Effector memory CD4-positive, alpha-beta T cell (primary cell): ENCODE results near the gene ATP12A.
A peak's percentile ranks its signal among the peaks of the same experiment; 100 is the strongest.

Experiments
- DNase-seq, 3 donors: peaks; one replicate each; pipeline ENCODE4 v3.0.0-alpha.2; 2020
- H3K27ac ChIP-seq: 2 replicates; pipeline ENCODE4 v1.7.0; 2013; ENCODE audit warnings: mild to moderate bottlenecking, low read length, moderate library complexity; ENCODE audit not compliant: insufficient read depth, poor library complexity, severe bottlenecking
- H3K27me3 ChIP-seq: replicated peaks from 2 replicates; pipeline ENCODE4 v1.7.0; 2013; ENCODE audit warnings: mild to moderate bottlenecking, low read length; ENCODE audit not compliant: insufficient read depth, control insufficient read depth, poor library complexity, severe bottlenecking
- H3K36me3 ChIP-seq: 2 replicates; pipeline ENCODE4 v1.7.0; 2013; ENCODE audit warnings: mild to moderate bottlenecking, low read length, moderate library complexity; ENCODE audit not compliant: control insufficient read depth, insufficient read depth
- H3K4me1 ChIP-seq: 2 replicates; pipeline ENCODE4 v1.7.0; 2013; ENCODE audit warnings: low read length, mild to moderate bottlenecking; ENCODE audit not compliant: control insufficient read depth, insufficient read depth, poor library complexity, severe bottlenecking
- H3K4me3 ChIP-seq: 2 replicates; pipeline ENCODE4 v1.7.0; 2013; ENCODE audit warnings: low read length, low read depth, mild to moderate bottlenecking; ENCODE audit not compliant: insufficient read depth, poor library complexity, severe bottlenecking
- H3K9me3 ChIP-seq: 2 replicates; pipeline ENCODE4 v1.7.0; 2013; ENCODE audit warnings: mild to moderate bottlenecking, low read length, moderate library complexity; ENCODE audit not compliant: control insufficient read depth
- total RNA-seq, 3 donors: gene quantifications; one replicate each; lab custom pipeline; 2026; lab: John Stamatoyannopoulos, UW

Gene ATP12A
- 0 to 0.52 (median 0.19) reads per million in 3 donors for total RNA-seq

DNA sequence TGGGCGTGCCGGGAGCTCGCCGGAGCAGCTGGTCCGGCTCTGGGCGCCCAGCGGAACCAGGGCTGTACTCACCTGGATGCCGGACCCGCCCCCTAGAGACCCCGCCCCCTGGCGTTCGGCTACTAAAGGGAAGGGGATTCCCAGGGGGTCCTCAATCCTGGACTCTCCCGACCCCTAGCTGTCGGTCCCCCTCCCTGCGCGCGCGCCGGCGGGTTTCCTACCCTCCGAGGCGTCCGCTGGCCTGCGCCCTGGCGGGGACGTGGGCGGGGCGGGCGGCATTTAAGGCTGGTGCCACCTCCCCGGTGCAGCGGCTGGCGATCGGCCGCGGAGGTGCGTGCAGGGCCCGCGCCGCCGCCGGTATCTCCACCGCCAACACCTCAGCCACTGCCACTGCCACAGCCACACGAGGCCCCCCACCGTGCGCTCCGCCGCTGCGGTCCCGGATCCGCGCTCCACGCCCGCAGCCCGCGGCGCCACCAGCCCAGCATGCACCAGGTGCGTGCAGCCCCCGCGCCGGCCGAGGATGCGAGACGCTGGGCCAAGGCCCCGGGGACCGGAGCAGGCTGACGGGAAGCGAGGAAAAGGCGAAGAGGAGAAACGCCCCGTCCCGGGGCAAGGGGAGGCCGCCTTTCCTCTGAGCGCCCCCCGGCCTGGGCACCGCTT lies at the start of gene ATP12A:
TSS of gene ATP12A (plus strand) at position 151 of the 663 bp plus-strand sequence. CDS start at position 487, 336 bp downstream.
- H3K36me3 ChIP-seq = no peaks in the 10 kb centered on the region
- H3K27ac ChIP-seq = no peak within 1 kb of the TSS
- no peaks in the 10 kb centered on the region for H3K9me3 ChIP-seq
- no peak for DNase-seq
- peaks cover 32% of the 10 kb centered on the region for H3K4me1 ChIP-seq
- H3K4me3 ChIP-seq = peak within 1 kb of the TSS; percentile 61
- H3K27me3 ChIP-seq = peaks cover 29% of the 10 kb centered on the region

DNA sequence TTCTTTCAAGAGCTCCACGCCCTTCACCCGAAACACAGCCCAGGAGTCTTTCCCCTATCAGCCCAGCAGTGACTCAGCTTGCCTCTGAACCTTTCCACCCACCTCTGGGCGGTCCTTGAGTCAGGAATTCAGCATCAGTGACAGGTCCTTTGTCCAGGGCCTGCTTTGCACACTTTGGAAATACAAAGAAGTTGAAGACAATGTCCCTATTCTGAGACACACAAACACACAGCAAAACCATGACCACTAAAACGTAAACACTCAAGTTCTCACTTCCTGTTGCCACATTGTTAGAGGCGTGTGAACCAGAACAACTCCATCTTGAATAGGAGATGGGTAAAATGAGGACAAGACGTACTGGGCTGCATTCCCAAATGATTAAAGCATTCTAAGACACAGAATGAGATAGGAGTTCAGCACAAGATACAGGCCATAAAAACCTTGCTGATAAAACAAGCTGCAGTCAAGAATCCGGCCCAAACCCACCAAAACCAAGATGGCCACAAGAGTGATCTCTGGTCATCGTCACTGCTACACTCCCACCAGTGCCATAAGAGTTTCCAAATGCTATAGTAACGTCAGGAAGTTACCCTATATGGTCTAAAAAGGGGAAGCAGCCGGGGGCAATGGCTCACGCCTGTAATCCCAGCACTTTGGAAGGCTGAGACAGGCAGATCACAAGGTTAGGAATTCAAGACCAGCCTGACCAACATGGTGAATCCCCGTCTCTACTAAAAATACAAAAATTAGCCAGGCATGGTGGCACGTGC lies 49.2 kb upstream of the ATP12A start:
- no peaks in the 10 kb centered on the region for H3K9me3 ChIP-seq
- no peak for DNase-seq
- no peaks in the 10 kb centered on the region for H3K36me3 ChIP-seq
- no peak overlapping the region for H3K27ac ChIP-seq
- no peak overlapping the region for H3K4me3 ChIP-seq
- H3K4me1 ChIP-seq = peaks cover 9% of the 10 kb centered on the region
- no peaks in the 10 kb centered on the region for H3K27me3 ChIP-seq

DNA sequence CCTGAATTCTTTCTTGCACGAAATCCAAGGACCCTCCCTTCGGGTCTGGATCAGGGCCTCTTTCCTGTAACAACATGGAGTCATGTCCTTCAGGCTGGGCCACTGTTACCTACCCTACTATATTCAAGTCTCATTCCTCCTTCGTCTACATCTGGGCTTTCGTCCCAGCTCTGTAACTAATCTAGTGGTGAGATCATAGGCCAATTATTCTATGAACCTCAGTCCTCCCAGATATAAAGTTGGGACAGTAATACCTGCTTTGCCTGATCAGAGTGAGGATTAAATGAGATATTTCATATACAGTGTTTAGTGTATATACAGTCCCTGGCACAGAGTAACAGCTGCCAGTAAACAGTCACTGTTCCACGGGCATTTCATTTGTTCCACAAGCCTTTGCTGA lies 48.3 kb upstream of the ATP12A start:
- H3K27ac ChIP-seq = no peak overlapping the region
- no peaks in the 10 kb centered on the region for H3K36me3 ChIP-seq
- H3K9me3 ChIP-seq = no peaks in the 10 kb centered on the region
- H3K4me3 ChIP-seq = no peak overlapping the region
- H3K4me1 ChIP-seq = peaks cover under 1% of the 10 kb centered on the region
- no peaks in the 10 kb centered on the region for H3K27me3 ChIP-seq
- no peak for DNase-seq

DNA sequence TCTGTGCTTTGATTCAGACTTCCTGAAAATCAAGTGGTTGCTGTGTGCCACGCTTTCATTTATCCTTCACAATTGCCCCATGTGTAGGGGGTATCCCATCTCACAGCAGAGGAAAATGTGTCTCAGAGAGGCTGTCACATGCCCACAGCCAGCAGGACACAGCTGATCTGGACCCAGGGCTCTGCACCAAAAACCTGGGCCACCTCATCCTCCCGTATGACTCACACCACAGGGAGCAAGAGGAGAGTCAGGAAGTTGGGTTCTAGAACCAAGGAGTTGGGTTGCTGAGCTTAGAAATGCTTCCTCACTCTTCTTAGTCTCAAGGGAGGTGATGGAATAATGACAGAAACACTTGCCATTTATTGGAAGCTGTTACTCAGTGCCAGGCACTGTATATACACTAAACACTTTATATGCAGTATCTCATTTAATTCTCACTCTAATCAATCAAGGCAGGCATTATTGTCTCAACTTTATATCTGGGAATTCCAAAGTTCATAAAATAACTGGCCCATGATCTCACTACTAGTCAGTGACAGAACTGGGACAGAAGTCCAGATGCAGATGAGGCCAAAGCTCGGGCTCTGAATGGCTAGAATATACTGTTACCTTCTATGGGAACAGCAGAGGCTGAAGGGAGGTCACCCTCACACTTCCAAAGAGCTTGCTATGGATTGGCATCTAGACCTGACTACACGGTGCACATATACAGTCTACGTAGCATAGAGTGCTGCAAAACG lies 47.7 kb upstream of the ATP12A start:
- no peak for DNase-seq

DNA sequence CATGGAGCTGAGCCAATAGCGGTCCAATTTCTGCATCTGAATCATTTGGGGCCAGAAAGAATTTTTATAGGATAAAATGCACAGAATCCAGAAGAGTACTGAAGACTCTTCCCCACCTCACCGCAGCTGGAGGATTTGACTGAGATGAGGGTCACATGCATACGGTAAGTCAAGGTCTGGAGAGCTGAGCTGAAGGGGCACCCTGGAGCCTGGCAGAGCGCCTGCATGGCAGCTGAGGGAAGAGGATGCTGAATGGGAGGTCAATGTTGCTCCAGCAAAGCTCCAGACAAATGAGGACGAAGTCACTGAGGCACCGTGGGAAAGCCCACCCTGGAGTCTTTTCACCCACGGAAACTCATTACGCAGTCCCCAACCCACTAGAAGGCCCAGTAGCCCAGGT lies 43.4 kb upstream of the ATP12A start:
- DNase-seq = no peak
- Histone ChIP-seq H3K27me3 (no peaks in the 10 kb centered on the region), H3K4me1 (no peaks in the 10 kb centered on the region)

More for the DNA sequence above, 47.7 kb upstream of the ATP12A start:
- Histone ChIP-seq H3K9me3 (no peaks in the 10 kb centered on the region), H3K27me3 (no peaks in the 10 kb centered on the region), H3K27ac (no peak overlapping the region), H3K4me1 (no peaks in the 10 kb centered on the region), H3K36me3 (no peaks in the 10 kb centered on the region), H3K4me3 (no peak overlapping the region)

DNA sequence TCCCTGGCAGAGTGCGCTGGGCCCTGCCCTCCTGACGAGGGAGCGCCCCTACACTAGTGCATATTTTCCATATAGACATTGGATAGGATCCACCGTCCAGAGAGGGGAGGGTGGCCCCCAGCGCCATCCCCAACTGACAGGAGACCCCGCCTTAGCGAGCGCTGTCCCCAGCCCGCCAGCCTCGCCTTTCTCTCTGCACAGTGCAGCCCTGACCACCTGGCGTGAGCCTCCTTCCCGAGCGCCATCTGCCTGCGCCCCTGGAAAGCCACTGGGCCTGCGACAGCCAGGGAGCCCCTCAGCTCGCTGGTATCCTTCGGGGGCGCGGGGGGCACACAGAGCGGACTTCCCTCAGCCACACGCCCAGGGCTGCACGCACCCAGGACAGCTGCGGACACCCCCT lies 42.1 kb upstream of the ATP12A start:
- Histone ChIP-seq H3K27me3 (no peaks in the 10 kb centered on the region), H3K27ac (no peak overlapping the region), H3K4me3 (no peak overlapping the region), H3K4me1 (no peaks in the 10 kb centered on the region), H3K36me3 (no peaks in the 10 kb centered on the region), H3K9me3 (no peaks in the 10 kb centered on the region)
- DNase-seq = no peak

More for the DNA sequence above, 43.4 kb upstream of the ATP12A start:
- no peak overlapping the region for H3K4me3 ChIP-seq
- H3K27ac ChIP-seq = no peak overlapping the region
- no peaks in the 10 kb centered on the region for H3K36me3 ChIP-seq
- H3K9me3 ChIP-seq = no peaks in the 10 kb centered on the region

DNA sequence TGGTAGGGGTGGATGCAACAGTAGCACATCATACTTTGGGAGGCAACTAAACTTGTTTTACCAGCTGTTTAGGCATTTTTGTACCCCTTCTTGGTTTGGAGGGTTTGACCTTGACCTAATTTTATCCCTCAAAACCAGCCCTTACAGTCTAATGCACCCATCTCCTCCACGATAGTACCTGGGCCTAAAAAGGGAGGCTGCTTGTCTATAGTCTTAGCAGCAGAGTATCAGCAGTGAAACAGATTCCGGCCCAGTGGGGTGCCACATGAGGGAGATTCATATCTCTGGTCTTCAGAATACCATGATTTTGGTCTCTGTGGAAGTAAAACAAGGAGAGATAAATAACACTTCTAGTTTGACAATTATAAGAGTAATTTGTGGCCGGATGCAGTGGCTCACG lies 39.5 kb upstream of the ATP12A start:
- Histone ChIP-seq H3K36me3 (no peaks in the 10 kb centered on the region), H3K27ac (no peak overlapping the region), H3K4me1 (no peaks in the 10 kb centered on the region), H3K9me3 (no peaks in the 10 kb centered on the region), H3K4me3 (no peak overlapping the region), H3K27me3 (no peaks in the 10 kb centered on the region)
- DNase-seq = no peak

DNA sequence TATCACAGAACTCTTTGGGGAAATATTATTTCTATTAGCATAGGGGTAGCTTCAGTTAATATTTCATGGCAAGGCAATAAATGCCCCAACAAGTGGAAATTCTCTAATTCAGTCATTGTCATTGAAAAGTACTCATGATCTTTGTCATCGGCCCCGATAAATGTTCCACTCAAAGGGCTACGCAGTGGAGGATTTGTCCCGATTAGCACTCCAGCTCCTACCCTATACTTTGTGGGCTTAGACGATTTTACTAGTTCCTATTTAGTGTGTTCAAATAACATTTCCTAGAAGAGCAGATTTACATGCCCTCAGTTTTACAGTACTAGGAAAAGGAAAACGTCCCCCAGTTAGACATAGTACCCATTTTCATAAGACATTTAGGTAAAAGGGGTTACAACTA lies 38.0 kb upstream of the ATP12A start:
- no peak for DNase-seq
- H3K36me3 ChIP-seq = no peaks in the 10 kb centered on the region
- H3K27ac ChIP-seq = no peak overlapping the region
- no peaks in the 10 kb centered on the region for H3K27me3 ChIP-seq
- H3K4me3 ChIP-seq = no peak overlapping the region
- H3K4me1 ChIP-seq = no peaks in the 10 kb centered on the region
- no peaks in the 10 kb centered on the region for H3K9me3 ChIP-seq

DNA sequence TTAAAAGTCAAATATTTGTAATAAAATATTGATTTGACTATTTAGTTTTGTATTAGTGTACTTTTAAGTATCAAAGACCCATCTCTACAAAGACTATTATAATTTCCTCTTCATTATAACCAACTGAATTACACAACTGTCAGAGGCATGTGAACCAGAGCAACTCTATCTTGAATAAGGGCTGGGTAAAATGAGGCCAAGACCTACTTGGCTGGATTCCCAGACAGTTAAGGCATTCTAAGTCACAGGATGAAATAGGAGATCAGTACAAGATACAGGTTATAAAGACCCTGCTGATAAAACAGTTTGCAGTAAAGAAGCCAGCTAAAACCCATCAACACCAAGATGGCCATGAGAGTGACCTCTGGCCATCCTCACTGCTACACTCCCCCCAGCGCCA lies 36.2 kb upstream of the ATP12A start:
- H3K4me3 ChIP-seq = no peak overlapping the region
- no peaks in the 10 kb centered on the region for H3K4me1 ChIP-seq
- no peaks in the 10 kb centered on the region for H3K36me3 ChIP-seq
- H3K27ac ChIP-seq = no peak overlapping the region
- no peaks in the 10 kb centered on the region for H3K9me3 ChIP-seq
- no peak for DNase-seq
- no peaks in the 10 kb centered on the region for H3K27me3 ChIP-seq

DNA sequence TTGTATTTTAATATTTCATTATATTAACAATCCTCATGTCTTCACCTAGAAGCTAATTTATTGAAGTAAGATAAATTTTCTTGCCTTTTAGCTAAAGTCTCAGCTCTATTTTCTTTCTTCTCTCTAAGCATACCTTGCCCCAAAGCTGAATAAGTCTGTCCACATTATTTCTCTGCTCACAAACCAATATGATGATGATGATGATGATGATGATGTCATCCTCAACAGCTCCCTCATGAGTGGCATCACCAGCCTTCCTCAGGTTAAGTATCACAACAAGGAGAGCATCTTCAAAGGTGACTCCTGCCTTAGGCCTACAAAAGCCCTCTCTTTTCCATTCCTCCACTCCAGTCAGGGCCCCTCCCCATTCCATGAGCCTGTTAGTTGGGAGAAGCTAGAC lies 31.9 kb upstream of the ATP12A start:
- no peaks in the 10 kb centered on the region for H3K36me3 ChIP-seq
- H3K4me1 ChIP-seq = no peaks in the 10 kb centered on the region
- H3K27me3 ChIP-seq = no peaks in the 10 kb centered on the region
- no peak for DNase-seq
- H3K9me3 ChIP-seq = no peaks in the 10 kb centered on the region
- H3K27ac ChIP-seq = no peak overlapping the region
- H3K4me3 ChIP-seq = no peak overlapping the region
